GM18499 (cell line): ENCODE results near the gene ATP5F1E.

Source experiments
- ATAC-seq: cut with Tn5 transposase; IDR thresholded peaks from one replicate; pipeline ENCODE4 v1.9.1; 2021; ENCODE audit warnings: moderate number of reproducible peaks; ENCODE audit not compliant: insufficient read depth, unreplicated experiment

Gene ATP5F1E

GRCh38 chr20:59032023-59032712 is at the start of gene ATP5F1E:
ATP5F1E (minus strand) TSS chr20:59032335; CDS start chr20:59032251, 84 bp downstream.
- ATAC-seq: peak; percentile 76

GRCh38 chr20:59081036-59081435 is 48.9 kb upstream of the ATP5F1E start:
- no peak for ATAC-seq

- ATAC-seq: no peak
Measured at GRCh38 chr20:59078231-59078630, 46.1 kb upstream of the ATP5F1E start.

- ATAC-seq: no peak
Measured at GRCh38 chr20:59077705-59078104, 45.6 kb upstream of the ATP5F1E start.

- ATAC-seq: no peak
Measured at GRCh38 chr20:59075934-59076508, 43.9 kb upstream of the ATP5F1E start.

- ATAC-seq: no peak
Measured at GRCh38 chr20:59074456-59074855, 42.3 kb upstream of the ATP5F1E start.

- ATAC-seq: no peak
Measured at GRCh38 chr20:59073582-59073981, 41.4 kb upstream of the ATP5F1E start.

- ATAC-seq: no peak
Measured at GRCh38 chr20:59071216-59071615, 39.1 kb upstream of the ATP5F1E start.

- no peak for ATAC-seq
Measured at GRCh38 chr20:59069026-59069425, 36.9 kb upstream of the ATP5F1E start.

- no peak for ATAC-seq
Measured at GRCh38 chr20:59068534-59068933, 36.4 kb upstream of the ATP5F1E start.

GRCh38 chr20:59064214-59064722 is 32.1 kb upstream of the ATP5F1E start:
- ATAC-seq: no peak

- no peak for ATAC-seq
Measured at GRCh38 chr20:59063358-59064213, 31.5 kb upstream of the ATP5F1E start.

GRCh38 chr20:59062081-59062480 is 29.9 kb upstream of the ATP5F1E start:
- ATAC-seq: no peak

GRCh38 chr20:59055302-59055701 is 23.2 kb upstream of the ATP5F1E start:
- no peak for ATAC-seq

GRCh38 chr20:59051666-59052185 is 19.6 kb upstream of the ATP5F1E start:
- no peak for ATAC-seq

GRCh38 chr20:59050437-59050836 is 18.3 kb upstream of the ATP5F1E start:
- ATAC-seq: no peak

- ATAC-seq: no peak
Measured at GRCh38 chr20:59048681-59049030, 16.5 kb upstream of the ATP5F1E start.

- ATAC-seq: no peak
Measured at GRCh38 chr20:59047938-59048680, 16.0 kb upstream of the ATP5F1E start.

- ATAC-seq: no peak
Measured at GRCh38 chr20:59046862-59047261, 14.7 kb upstream of the ATP5F1E start.

- no peak for ATAC-seq
Measured at GRCh38 chr20:59044796-59045195, 12.7 kb upstream of the ATP5F1E start.
